VCaP (cell line): ENCODE measurements around the gene ACAP1.

Source experiments
- H3K27ac ChIP-seq: fragments of 450-650 bp; 2 replicates; pipeline ENCODE4 v1.5.1; 2017
- CTCF ChIP-seq: fragments of 450-650 bp; conservative IDR thresholded peaks from 2 replicates; pipeline ENCODE4 v1.5.1; 2017; ENCODE audit warnings: mild to moderate bottlenecking, moderate library complexity

Gene ACAP1

GRCh38 chr17:7336240-7337175 lies at the start of gene ACAP1:
TSS of gene ACAP1 (plus strand) at chr17:7336529. CDS start at chr17:7336735, 206 bp downstream.
- H3K27ac ChIP-seq, result no peak within 1 kb of the TSS
- no peak for TF ChIP-seq CTCF

- no peak overlapping the region for H3K27ac ChIP-seq
- TF ChIP-seq CTCF, result no peak
These were observed 46.9 kb upstream of the ACAP1 start for GRCh38 chr17:7289256-7290032.

- no peak for TF ChIP-seq CTCF
- no peak overlapping the region for H3K27ac ChIP-seq
These were observed 46.2 kb upstream of the ACAP1 start for GRCh38 chr17:7290166-7290565.

GRCh38 chr17:7290685-7291084 lies 45.6 kb upstream of the ACAP1 start:
- no peak for TF ChIP-seq CTCF

GRCh38 chr17:7292194-7292593 lies 44.1 kb upstream of the ACAP1 start:
- no peak overlapping the region for H3K27ac ChIP-seq
- TF ChIP-seq CTCF, result no peak

More at GRCh38 chr17:7290685-7291084, 45.6 kb upstream of the ACAP1 start:
- H3K27ac ChIP-seq, result no peak overlapping the region

GRCh38 chr17:7292729-7293128 lies 43.6 kb upstream of the ACAP1 start:
- no peak overlapping the region for H3K27ac ChIP-seq
- no peak for TF ChIP-seq CTCF

GRCh38 chr17:7293159-7293558 lies 43.2 kb upstream of the ACAP1 start:
- TF ChIP-seq CTCF, result no peak
- H3K27ac ChIP-seq, result no peak overlapping the region
